ENCODE results near the gene EML6. TPM values are rescaled to one million over a fixed set of nuclear protein-coding genes. Genes with fewer than 3 reads are reported as not detected.

The EML6 gene
- total RNA-seq, 1 experiment from 2014 or later, result 1.5 TPM

GRCh38 chr2:54927751-54928615 is 204.5 kb downstream of the EML6 start:
- H3K4me3 Mint-ChIP-seq, result no peak overlapping the region
- H4K8ac ChIP-seq (replicated peaks; ENCODE audit: insufficient read length, low read depth, low read length), result no peak overlapping the region

More at GRCh38 chr2:54927751-54928615, 204.5 kb downstream of the EML6 start:
- Histone ChIP-seq H3K23me2 (ENCODE audit: insufficient read length, low read depth, low read length, poor library complexity, severe bottlenecking) (no peaks in the 10 kb centered on the region), H3K23ac (ENCODE audit: insufficient read length, low read depth, low read length) (no peak overlapping the region), H3K27ac (ENCODE audit: insufficient read length, low read depth, low read length) (no peak overlapping the region), H4K20me1 (ENCODE audit: control insufficient read depth, insufficient read depth, insufficient read length) (no peaks in the 10 kb centered on the region), H3K4me2 (ENCODE audit: insufficient read depth, insufficient read length, low read length) (no peak overlapping the region), H3T11ph (ENCODE audit: low read length) (no peak overlapping the region), H2AFZ (ENCODE audit: low read length) (no peak overlapping the region), H2BK12ac (ENCODE audit: insufficient read length, low read depth, low read length) (no peak overlapping the region), H3K79me1 (ENCODE audit: insufficient read depth, low read depth, low read length, poor library complexity, severe bottlenecking) (no peaks in the 10 kb centered on the region), H3K4me1 (ENCODE audit: insufficient read depth, low read length) (no peaks in the 10 kb centered on the region), H3K18ac (ENCODE audit: insufficient read length, low read depth, low read length) (no peak overlapping the region), H3K27me3 (ENCODE audit: insufficient read depth, low read length) (no peaks in the 10 kb centered on the region), H3K4ac (ENCODE audit: low read depth, low read length) (no peak overlapping the region), H3K9ac (ENCODE audit: extremely low read depth, insufficient read length, low read length) (no peak overlapping the region), H2BK15ac (ENCODE audit: low read depth, low read length) (no peak overlapping the region), H3K56ac (ENCODE audit: insufficient read length, low read depth, low read length) (no peak overlapping the region), H4K5ac (ENCODE audit: insufficient read length, low read depth, low read length) (no peak overlapping the region), H4K91ac (ENCODE audit: insufficient read length, low read depth, low read length) (no peak overlapping the region), H3K79me2 (ENCODE audit: insufficient read depth, low read length) (no peaks in the 10 kb centered on the region), H3K9me3 (ENCODE audit: control insufficient read depth, low read depth, low read length) (no peaks in the 10 kb centered on the region), H2AK5ac (ENCODE audit: insufficient read length, low read length) (no peak overlapping the region), H2BK20ac (ENCODE audit: low read depth, low read length, poor library complexity, severe bottlenecking) (no peak overlapping the region), H3K14ac (ENCODE audit: insufficient read depth, low read length) (no peak overlapping the region), H2BK5ac (ENCODE audit: insufficient read length, low read length) (no peak overlapping the region), H2BK120ac (ENCODE audit: low read depth, low read length, poor library complexity, severe bottlenecking) (no peak overlapping the region)
- peaks cover 3 to 4% of the 10 kb centered on the region in 2 experiments; a peak in 2 of 4 replicates for H3K4me1 Mint-ChIP-seq
- no peaks in the 10 kb centered on the region for H3K36me3 Mint-ChIP-seq (ENCODE audit: insufficient read depth in 1 of 3, low read depth in 3 of 3)
- H3K9me3 Mint-ChIP-seq, result no peaks in the 10 kb centered on the region; a peak in 1 of 5 replicates
- peaks cover 7% of the 10 kb centered on the region for H3K27me3 Mint-ChIP-seq (ENCODE audit: low read depth)
- H3K27ac Mint-ChIP-seq, result peak overlapping the region in 1 of 3 experiments; percentile 74; a peak in 1 of 7 replicates
- WGBS (ENCODE audit: extremely low coverage, insufficient read length, low lambda C conversion rate), result no CpG with 5 or more reads among the region's 16 CpGs
- DNase-seq, result no peak
- TF ChIP-seq CTCF (conservative IDR thresholded peaks at IDR 0.05), result no peak
